Measurements from ENCODE around the gene FIGLA.
A peak's percentile ranks its signal among the peaks of the same experiment; 100 is the strongest.

FIGLA gene

DNA sequence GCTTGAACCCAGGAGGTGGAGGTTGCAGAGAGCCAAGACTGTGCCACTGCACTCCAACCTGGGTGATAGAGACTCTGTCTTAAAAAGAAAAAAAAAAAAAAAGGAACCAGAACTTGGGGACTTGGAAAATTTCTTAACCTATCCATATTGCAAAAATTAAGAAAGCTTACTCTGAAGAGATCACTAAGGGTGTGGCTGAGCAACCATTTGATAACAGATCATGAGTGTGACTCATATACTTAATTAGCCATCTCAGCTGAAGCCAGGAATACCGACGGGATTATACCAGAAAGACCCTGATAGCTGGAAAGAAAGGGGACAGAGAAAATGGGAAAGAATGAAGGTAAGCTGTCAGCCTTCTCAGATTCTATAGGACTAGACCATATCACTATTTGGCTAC is 15.3 kb downstream of the FIGLA start:
- TF ChIP-seq, protein P1, sequence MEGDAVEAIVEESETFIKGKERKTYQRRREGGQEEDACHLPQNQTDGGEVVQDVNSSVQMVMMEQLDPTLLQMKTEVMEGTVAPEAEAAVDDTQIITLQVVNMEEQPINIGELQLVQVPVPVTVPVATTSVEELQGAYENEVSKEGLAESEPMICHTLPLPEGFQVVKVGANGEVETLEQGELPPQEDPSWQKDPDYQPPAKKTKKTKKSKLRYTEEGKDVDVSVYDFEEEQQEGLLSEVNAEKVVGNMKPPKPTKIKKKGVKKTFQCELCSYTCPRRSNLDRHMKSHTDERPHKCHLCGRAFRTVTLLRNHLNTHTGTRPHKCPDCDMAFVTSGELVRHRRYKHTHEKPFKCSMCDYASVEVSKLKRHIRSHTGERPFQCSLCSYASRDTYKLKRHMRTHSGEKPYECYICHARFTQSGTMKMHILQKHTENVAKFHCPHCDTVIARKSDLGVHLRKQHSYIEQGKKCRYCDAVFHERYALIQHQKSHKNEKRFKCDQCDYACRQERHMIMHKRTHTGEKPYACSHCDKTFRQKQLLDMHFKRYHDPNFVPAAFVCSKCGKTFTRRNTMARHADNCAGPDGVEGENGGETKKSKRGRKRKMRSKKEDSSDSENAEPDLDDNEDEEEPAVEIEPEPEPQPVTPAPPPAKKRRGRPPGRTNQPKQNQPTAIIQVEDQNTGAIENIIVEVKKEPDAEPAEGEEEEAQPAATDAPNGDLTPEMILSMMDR (conservative IDR thresholded peaks at IDR 0.05; ENCODE audit: low read depth, low read length) = no peak
- no peak for DNase-seq (ENCODE audit: low read depth)
- H3K4me3 ChIP-seq (ENCODE audit: low read length) = no peak overlapping the region

DNA sequence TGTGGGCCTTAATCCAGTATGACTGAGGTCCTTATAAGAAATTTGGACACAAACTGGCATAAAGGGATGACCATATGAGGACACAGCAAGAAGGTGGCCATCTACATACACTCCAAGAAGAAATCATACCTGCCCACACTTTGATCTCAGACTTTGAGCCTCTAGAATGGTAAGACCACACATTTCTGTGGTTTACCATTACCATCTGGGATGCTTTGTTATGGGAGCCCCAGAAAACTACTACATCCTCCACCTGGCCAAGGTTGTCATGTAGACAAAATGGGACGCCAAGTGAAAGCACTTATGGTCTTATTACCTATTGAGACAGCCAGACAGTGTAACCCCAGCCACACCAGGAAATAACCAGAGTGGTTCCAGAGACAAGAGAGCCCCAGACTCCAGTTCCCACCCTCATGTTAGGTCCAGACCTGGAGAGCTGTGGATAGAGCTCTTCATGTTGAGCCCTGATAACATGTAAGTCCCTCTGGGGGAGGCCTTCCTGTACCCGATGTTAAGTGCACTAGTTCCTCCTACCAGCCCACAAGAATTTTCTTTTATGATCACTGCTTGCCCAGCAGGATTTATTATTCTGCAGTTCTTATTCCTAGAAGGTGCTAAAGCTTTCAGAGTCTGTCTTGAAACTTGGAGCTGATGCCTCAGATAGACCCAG is 17.8 kb downstream of the FIGLA start:
- H3K4me3 ChIP-seq (ENCODE audit: low read length) = no peak overlapping the region
- TF ChIP-seq, protein P1 (conservative IDR thresholded peaks at IDR 0.05; ENCODE audit: low read depth, low read length) = no peak
- no peak for DNase-seq (ENCODE audit: low read depth)

DNA sequence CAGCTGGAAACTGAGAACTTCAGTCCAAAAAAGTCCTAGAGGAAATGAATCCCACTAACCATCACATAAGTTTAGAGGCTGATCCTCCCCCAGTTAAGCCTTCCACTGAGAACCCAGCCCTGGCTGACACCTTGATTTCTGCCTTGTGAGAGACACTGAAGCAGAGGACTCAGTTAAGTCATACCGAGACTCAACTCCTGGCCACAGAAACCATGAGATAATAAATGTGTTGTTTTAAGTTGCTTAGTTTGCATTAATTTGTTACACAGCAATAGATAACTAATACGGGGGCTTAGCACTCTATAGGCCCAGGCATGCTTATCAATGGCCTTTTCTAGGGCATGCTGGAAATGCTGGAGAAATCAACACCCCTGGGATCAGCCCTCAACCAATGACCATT is 19.0 kb downstream of the FIGLA start:
- H3K4me3 ChIP-seq (ENCODE audit: low read length) = no peak overlapping the region
- DNase-seq (ENCODE audit: low read depth) = no peak
- TF ChIP-seq, protein P1 (conservative IDR thresholded peaks at IDR 0.05; ENCODE audit: low read depth, low read length) = no peak

DNA sequence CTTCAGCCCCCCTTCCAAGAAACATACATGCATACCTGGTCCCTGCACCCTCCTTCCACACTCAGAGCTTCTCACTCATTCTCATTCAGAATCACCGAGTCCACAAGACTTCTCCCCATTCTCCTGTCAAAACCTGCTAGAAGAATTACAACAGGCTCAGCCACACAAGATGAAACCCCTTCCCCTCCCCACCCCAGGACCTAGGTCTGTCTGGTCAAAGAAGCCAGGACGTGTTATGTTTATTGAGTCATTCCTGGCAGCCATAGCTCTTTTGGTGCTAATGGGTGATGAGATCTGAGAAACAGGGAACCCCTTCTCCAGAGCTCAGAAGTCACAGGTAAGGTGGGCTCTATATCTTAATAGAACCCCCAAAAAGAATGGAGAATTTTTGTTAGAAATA is 21.0 kb downstream of the FIGLA start:
- TF ChIP-seq, protein P1 (conservative IDR thresholded peaks at IDR 0.05; ENCODE audit: low read depth, low read length) = no peak
- no peak for DNase-seq (ENCODE audit: low read depth)
- H3K4me3 ChIP-seq (ENCODE audit: low read length) = no peak overlapping the region

DNA sequence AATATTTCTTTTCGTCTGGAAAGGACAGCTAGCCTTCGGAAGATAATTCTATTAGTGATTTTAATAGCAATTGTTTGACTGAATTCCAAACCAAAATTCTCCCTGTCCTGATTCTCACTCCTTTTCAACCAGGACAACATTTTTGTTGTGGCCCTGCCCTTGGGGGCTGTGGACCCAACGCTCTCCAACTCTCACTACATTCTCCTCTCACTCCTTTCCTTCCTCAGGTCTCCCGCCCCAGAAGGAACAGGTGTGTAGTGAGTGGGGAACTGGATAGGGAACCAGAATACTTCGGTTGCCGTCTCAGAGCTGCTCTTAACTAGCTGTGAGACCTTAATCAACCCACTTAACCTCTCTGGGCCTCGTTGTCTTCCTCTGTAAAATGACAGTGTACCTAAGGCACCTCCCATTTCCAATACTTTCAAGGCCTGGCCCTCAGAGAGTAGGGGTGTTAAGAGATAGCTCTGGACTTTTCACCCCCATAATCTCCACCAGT is 21.8 kb downstream of the FIGLA start:
- TF ChIP-seq, protein P1 (conservative IDR thresholded peaks at IDR 0.05; ENCODE audit: low read depth, low read length) = no peak
- DNase-seq (ENCODE audit: low read depth) = no peak
- no peak overlapping the region for H3K4me3 ChIP-seq (ENCODE audit: low read length)

DNA sequence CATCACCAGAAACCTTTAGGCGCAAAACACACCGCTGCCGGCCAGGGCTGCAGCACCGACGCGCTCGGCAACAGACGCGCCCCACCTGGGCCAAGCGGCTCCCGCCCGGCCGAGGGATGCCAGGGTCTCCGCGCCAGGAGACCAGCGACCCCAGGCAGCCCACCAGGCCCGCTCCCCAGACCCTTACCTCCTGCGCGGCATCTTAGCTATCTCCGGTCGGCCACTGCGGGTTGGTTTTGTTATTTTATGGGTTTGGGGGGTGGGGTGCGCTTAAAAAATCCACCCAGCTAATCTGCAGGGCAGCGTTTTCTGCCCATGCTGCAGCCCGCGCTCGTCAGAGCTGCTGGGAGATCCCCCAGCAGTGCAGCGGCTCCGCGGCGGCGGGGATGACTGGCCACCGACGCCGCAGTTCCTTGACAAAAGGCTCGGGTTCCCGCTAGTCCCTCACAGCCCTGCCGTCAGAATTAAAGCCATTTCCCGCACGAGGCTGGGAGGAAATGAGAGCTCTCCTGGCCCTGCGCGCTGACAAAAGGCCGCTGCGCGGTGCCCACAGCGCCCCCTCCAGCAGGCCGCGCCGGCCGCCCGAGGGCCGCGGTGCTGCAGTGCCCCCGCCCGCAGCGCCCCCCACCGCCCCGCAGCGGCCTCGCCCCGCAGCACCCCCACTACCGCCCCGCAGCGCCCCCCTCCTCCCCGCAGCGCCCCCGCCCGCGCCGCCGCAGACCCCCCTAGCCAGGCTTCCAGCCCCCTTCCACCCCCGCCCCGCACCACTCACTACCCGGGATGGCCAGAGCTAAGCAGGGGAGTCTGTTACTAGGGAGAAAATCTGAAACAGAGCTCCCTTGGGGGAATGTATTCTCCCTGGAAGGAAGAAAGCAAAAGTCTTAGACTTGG is 22.5 kb downstream of the FIGLA start, which contains the start of gene ADD2:
ADD2 (minus strand) TSS at position 502 of the 891 bp plus-strand sequence. CDS start 61,792 bp downstream, outside the sequence.
- TF ChIP-seq, protein P1 (conservative IDR thresholded peaks at IDR 0.05; ENCODE audit: low read depth, low read length) = peak; percentile 46
- peak within 1 kb of the TSS; percentile 52 for H3K4me3 ChIP-seq (ENCODE audit: low read length)
- no peak for DNase-seq (ENCODE audit: low read depth)

All from retinal pigment epithelial cell (primary cell).